C4-2B (cell line): Measurements from ENCODE around the gene SMYD5.

Experiments
- ZFX ChIP-seq: fragments of 450-650 bp; IDR thresholded peaks from 2 replicates; pipeline ENCODE4 v1.6.1; 2017
- TF ChIP-seq, protein P1 (sequence below): fragments of 450-650 bp; conservative IDR thresholded peaks from 2 replicates; pipeline ENCODE4 v1.5.1; 2017; ENCODE audit warnings: mild to moderate bottlenecking

DNA sequence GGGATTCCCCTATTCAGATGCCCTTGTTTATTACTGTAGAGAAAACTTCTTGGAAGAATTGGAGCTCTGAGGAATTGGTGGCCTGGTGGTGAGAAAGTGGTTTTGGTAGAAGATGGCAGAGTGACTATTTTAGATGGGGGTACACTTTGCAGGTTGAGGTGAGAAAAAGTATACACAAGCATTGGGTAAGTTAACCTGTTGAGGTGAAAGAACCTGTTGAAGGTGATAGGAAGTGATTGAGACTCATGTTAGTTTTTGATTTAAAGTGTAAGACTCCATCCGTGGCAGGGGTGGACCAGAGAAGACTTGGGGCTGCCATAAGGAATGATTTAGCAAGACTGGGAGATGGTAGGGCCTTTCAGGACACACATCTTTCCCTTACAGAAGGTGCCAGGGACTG, 23.1 kb downstream of the SMYD5 start:
- TF ChIP-seq, protein P1, sequence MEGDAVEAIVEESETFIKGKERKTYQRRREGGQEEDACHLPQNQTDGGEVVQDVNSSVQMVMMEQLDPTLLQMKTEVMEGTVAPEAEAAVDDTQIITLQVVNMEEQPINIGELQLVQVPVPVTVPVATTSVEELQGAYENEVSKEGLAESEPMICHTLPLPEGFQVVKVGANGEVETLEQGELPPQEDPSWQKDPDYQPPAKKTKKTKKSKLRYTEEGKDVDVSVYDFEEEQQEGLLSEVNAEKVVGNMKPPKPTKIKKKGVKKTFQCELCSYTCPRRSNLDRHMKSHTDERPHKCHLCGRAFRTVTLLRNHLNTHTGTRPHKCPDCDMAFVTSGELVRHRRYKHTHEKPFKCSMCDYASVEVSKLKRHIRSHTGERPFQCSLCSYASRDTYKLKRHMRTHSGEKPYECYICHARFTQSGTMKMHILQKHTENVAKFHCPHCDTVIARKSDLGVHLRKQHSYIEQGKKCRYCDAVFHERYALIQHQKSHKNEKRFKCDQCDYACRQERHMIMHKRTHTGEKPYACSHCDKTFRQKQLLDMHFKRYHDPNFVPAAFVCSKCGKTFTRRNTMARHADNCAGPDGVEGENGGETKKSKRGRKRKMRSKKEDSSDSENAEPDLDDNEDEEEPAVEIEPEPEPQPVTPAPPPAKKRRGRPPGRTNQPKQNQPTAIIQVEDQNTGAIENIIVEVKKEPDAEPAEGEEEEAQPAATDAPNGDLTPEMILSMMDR = no peak
- TF ChIP-seq ZFX = no peak
